SW480 (cell line): ENCODE measurements around the gene MICAL2.

Experiments
- DNase-seq: peaks from one replicate; pipeline ENCODE4 v3.0.0-alpha.2; 2016; ENCODE audit warnings: low spot score

The MICAL2 gene

DNA sequence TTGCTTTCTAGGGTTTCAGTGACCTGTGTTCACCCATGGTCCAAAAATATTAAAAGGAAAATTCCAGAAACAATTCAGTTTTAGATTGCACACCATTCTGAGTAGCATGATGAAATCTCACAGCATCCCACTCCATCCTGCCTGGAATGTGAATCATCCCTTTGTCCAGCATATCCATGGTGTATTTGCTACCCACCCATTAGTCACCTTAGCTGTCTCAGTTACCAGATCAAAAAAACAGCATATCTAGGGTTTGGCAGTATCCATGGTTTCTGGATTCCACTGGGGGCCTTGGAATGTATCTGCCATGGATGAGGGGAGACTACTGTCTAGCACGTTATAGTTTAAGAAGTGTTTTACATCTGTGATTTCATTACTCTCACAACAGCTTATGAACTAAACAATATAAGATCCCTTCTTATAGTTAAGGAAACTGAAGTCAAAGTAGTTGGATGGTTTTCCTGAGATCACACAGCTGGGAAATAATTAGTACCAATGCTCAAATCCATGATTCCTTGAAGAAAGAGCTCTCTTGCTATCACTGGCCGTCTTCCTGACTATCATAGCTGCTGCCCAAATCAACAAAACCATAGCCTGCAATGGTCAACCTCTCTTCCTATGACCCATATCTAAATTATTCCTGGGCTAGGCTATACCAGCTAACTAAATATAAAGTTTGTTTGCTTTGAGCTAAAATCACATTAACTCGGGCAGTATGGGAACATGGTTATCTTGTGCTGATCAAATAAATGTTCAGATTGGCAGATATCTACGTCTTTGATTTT, 122.6 kb downstream of the MICAL2 start:
- peak; percentile 87 for DNase-seq

DNA sequence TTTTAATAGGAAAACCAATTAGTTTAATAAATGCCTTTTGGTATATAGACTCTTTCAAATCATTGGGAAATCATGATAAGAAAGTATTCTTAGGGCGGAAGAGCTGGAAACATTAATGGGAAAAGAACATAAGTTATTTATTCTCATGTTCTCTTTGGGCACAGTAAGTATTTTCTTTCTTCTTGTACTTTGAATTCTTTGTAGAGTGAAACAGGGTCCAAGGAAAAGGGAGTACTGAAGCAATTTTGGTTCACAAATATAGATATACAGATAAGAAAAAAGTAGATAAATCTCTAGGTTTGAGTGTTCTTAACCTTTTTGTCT, 123.2 kb downstream of the MICAL2 start:
- DNase-seq: no peak

DNA sequence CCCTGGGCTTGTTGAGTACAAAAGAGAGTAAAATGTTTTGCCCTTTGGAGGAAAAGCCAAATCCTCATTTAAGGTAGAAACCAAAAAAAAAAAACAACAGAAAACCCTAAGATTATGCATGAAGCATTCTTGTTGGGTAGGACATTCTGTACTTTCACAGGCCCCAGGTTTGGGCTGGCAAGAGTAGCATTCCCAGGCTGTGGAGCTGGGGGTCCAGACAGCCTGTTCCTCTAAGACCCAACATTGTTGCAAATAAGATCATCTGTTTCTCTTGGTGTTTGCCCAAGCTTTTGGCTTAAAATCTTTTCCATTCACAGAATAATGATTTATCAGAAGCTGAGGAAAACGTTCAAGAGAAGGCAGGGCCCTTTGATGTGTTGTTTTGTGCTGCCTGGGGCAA, 123.8 kb downstream of the MICAL2 start:
- DNase-seq: no peak

DNA sequence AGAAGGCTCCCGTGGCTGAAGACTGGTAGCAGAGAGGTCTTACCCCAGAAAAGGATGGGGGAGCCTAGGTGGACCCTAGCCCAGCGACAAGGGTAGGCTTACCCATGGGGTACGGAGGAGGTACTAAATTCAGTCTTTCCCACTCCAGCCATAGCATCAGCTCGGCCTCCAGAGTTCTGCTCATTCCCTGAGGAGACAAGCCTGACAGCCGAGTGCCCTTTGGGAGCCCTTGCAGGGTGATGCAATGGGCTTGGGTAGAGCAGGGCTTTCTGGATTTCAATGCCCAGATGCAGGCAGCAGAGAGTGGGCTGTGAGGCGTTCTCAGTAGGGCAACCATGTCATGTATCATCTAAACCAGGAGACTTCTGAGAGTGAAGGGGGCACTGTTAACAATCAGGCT, 124.7 kb downstream of the MICAL2 start:
- no peak for DNase-seq

DNA sequence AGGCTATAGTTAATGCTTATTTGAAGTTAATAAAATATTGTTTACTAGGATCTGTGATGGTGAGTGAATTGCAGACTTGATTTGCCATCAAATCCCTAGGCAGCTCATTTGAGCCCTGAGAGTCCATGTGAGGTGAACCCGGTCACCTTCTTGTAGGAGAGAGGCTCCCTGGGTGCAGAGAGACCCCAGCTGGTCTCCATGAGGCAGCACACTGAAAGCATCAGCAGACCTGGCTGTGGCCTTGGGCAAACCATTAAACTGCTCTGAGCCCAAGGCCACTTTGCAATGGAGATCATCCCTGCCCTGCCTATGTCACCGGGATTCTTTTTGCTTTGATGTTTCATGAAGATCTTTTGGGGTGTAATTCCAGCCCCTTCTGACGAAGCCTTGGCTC, 125.2 kb downstream of the MICAL2 start:
- peak; percentile 53 for DNase-seq

DNA sequence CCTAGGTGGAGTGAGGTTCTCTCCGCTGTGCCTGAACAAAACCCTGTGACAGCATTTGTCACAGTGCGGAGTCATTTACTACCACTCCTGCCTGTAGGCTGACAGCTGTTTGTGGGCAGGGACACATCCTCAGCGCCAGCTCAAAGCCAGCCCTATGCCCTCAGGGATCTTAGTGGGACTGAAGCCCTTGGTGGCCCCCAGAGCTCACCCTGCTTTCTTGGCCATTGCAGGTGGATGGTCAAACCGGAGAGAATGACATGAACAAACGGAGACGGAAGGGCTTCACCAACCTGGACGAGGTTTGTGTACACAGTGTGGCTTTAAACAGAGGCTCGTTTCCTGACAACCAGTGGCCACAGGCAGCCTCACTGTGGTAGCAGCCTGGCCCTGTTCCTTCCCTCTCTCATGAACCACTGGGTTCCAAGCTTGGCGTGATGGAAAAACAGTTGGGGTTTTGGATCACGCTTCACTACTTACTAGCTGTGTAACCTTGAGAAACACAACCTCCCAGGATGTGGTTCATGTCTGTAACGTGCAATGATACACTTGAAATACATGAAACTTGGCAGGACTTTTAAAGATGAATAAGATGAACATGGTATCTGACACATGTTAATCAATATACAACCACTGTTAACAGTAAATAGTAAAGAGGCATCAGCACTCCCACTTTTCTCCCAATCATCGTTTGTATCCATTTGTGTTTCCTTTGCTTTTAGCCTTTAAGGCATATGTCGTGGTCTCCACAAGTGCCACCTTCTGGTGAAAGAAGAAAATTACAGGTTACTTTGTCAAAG, 125.8 kb downstream of the MICAL2 start:
- peak; percentile 75 for DNase-seq

DNA sequence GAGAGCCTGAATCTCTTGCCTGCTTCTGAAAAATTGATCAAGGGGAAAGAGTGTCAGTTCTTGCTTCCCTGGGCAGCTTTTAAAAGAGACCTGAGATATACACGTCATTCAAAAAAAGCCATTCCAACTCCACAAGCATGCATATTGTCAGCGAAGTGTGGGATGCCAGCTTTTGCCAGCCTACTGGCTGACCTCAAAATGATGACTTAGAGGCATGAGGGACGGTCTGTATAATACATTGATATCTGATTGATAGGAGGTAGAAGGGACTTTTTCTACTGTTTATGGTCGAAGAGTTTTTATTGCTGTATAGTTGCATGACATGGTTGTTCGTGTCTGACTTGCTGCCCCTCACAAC, 126.3 kb downstream of the MICAL2 start:
- no peak for DNase-seq

DNA sequence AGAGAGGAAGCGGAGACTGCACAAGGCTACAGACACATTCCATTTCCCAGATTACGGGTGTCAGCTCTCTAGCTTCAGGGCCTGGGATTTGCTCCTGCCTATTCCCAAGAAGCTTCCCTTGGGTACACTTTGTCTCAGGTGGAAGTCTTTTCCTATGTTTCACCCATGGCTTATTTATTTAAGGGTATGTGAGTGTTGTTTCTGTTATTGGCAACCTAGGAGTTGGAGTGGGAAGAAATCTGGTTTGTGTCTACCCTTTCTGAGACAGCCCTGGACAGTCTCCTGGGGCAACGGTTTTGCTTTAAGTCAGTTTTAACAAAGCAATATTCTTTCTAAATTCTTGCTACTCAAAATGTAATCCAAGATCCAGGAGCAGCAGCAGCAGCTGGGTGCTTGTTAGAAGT, 127.0 kb downstream of the MICAL2 start:
- no peak for DNase-seq

DNA sequence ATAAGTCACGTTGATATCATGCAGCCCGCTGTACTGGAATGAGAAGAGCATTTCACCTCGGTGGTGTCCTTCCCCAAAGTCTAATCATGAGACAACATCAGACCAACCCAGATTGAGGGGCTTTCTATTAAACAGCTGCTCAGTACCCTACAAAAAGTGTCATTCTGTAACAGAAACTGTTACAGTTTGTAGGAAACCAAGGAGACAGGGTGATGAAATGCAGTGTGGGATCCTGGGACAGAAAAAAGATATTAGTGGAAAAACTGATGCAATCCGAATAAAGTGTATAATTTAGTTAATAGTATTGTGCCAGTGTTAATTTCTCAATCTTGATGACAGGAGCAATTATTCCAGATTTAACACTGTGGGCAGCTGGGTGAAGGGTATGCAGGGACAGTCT, 128.0 kb downstream of the MICAL2 start:
- no peak for DNase-seq

DNA sequence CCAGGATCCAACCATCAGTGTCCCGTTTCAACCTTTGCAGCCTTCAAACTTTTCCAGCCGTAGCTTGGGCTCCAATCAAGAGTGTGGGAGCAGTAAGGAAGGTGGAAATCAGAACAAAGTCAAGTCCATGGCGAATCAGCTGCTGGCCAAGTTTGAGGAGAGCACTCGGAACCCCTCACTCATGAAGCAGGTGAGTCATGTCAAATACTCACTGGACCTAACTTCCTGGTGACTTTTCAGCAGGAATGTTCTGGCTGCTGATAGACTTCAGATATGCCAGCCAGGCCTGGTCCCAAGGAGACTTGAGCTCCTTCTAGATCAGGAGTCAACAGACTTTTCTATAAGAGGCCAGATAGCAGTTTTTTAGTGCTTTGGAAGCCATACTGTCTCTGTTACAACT, 129.0 kb downstream of the MICAL2 start:
- DNase-seq: no peak

DNA sequence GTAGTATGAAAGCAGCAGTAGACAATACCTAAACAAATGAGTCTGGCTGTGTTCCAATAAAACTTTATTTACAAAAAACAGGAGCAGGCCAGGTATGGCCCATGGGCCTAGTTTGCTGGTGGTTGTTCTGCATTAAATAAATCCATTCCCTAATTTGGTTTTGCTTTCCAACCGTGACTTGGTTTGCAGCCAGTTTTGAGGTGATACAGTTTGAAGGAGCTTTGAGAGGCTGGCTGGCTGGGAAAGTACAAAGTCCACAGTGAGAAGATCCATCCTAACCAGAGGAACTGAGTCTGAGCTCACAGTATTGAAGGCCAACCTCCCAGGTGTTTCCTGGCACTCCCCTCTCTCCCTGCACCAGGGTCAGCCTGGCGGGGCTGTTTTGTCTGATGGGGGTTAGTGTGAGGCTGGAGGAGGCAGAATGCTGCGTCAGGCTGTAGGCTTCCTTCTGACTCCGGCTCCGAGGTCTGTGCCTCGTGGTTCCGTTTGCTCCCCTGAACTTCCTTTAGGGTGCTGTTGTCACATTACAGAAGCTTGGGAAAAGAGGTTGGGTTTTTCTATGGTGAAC, 129.5 kb downstream of the MICAL2 start:
- DNase-seq: no peak

DNA sequence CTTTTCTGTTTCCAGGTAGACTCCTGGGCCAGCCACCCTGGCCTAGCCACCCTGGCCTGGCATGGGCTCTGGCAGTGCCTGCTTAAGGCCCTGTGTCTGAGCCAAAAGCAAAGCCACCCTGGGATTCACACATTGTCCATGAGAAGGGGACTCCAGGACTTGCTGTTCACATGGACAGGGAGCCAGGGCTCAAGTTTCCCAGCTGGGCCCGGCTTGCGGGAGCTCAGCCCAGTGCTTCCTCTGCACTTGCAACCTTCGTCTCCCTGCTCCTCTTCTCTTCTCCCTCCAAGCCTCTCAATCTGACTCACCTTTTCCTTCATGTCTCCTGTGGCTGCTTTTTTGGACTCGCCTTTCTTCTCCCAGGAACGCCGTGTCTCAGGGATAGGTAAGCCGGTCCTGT, 130.3 kb downstream of the MICAL2 start:
- no peak for DNase-seq

DNA sequence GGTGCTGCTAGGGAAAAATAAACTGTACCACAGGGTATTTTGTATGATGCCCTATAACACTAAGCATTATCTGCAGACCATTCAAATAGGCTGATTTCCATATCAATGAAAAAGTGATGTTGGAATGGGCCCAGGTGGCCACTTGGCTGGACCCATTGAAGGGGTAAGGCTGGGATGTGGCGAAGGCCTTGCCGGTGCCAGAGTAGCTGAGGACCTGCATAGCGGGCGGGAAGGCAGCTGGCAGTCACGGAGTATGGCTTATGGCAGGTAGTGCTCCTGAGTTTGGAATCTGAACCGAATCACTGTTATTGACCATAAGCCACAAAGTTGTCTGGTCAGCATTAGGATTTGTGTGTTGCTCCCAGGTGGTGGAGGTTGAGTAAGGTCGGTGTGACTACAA, 131.0 kb downstream of the MICAL2 start:
- DNase-seq: no peak

DNA sequence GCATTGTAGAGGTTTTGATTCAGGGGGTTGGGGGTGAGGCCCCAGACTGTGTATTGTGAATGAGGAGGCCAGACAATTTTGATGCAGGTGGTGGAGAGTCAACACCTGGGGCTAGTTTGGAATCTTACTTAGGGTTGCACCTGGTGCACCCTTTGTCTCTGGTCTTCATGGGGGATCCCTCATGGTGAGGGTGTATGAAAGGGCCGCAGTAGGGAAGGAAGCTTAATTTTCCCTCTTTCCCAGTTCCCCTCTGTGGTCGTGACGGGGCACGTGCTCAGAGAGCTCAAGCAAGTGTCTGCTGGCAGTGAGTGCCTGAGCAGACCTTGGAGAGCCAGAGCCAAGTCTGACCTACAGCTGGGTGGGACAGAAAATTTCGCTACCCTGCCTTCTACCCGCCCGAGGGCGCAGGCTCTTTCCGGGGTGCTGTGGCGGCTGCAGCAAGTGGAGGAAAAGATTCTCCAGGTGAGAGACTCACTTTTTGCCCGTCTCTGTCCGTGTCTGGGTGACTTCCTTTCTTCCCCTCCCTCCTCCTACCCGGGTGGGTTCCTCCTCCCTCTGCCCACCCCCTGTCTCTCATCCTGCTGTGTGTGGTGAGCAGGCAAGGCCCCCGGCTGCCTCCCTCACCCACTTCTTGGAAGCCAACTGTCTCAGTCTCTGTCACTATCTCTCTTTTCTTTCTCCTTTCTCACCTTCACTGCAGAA, 131.7 kb downstream of the MICAL2 start:
- DNase-seq: no peak

DNA sequence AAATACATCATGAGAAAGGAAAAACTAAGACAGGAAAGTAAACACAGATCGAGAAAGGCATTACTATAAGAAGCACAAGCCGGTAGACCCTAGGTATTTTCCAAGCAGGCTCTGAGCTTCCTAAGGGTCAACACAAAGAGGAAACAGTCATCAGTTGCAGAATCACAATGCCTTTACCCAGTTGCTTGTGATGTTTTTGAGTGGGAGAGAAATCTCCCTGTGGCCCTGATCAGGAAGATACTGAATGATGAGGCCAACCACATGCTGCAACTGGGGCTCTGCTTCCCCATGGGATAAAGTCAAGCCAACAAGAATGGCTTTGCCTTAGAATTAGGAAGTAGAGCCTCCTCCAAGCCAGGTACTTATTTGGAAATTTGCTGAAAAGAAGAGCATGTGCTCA, 132.6 kb downstream of the MICAL2 start:
- no peak for DNase-seq

DNA sequence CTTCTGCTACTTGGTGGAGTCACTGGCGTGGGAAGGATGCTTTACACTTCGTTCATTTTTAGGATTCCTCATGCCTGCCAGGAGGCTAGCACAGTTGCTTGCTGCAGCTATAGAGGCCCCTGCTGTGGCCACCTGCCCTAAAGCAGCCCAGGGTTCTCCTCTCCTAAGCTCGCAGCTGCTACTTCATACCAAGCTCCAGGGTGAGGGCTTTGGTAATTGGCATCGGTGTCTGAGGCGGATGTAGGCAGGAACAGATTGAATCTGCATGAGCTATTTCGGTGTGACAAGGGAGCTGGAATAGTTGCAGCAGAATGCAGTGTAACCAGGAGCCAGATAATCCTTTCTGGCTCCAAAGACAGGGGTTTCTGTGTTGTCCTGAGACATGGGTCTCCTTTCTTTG, 133.1 kb downstream of the MICAL2 start:
- no peak for DNase-seq

DNA sequence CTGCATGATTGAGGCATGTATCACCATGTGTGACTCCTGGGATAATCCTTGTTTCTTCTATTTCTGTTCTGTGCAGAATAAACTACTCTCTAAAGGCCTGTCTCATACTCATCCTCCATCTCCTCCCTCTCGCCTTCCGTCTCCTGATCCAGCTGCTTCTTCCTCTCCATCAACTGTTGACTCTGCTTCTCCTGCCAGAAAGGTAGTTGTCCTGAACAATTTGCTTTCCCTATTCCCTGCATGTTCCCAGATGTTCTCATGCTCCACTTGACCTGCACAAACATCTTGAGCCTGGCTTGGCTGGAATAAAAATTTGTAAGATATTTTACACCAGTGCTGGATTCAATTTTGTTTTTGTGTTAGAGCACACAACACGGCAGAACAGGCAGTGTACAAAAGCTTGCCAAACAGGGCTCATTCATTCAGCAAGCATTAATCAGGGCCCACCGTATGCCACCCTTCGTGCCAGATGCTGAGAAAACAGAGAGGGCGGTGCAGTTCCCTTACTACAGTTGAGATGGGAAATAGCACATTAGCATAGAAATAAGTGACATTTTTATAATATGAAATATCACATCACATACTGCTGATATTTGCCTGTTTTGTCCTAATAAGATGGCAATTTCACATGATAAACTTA, 133.6 kb downstream of the MICAL2 start:
- no peak for DNase-seq

DNA sequence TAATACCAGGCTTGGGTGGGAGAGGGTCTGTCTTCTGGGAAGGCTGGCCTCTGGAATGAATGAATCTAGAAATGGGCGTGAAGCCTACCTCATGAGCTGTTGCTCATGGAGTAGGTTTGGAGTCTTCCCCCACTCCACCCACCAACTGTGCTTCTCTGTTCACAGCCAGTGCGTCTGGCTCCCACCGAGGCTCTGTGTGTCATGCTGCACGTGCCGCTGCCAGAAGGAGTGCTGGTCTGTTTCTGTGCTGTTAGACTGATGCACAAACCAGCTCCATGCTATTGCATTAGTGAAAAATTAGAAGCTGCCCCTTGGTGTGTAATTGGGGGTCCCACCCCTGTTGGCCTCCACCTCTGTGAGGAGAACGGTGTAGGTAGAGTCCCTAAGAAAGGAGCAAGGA, 134.7 kb downstream of the MICAL2 start:
- no peak for DNase-seq

DNA sequence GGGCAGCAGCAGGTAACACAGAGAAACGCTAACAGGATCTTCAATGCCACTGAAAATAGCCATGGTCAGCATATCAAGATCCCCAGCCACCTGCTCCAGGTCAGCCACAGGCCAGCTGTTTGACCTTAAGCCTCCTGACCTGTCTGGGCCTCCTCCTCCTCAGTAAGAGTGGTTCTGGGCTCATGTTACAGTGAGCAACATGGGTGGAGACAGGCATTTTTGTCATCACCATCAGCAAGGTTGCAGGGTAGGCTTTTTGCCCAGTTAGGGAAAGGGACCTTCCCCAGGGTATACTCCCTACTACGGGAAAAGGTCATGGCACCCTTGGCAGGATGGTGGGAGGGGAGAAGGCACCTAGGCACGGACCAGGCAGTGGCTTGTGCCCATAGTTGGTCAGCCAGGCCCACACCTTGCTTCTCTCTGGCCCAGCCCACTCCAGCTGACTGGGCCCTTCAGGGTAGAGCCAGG, 135.2 kb downstream of the MICAL2 start:
- DNase-seq: no peak

DNA sequence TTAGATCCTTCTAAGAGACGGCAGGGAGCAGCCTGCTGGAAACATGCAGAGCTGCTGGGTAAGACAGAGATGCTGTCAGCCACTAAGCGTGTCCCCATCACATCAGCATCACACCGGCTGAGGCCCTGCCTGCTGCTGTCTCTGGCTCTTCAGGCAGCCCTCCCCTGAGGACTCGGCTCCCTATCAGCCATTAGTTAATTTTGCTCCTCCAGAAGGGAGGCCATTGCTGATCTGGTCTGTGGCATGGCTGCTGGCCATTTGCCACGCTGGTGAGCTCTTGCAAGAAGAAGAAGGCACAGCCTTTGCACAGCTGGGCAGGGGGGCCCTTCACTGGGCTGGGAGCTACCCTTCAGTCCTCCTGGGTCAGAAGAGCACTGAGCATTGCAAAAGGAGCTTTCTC, 135.8 kb downstream of the MICAL2 start:
- no peak for DNase-seq

DNA sequence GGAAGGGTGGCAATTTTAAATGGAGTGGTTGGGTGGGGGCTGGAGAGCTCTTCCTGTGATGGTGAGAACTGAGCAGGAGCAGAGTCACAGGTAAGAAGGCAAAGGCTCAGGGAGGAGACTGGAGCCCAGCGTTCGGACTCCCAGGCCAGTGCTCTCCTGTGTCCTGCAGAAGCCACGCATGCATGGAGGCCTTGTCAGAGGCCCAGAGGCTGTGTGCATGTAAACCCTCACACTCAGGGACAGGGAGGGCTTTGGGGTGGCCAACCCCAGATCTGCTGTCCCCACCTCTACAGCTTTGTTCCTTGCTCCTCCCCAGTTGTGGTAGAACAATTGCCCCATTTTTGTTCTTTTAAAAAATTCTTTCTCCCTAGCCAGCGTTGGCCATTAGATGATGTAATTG, 136.6 kb downstream of the MICAL2 start:
- DNase-seq: no peak

DNA sequence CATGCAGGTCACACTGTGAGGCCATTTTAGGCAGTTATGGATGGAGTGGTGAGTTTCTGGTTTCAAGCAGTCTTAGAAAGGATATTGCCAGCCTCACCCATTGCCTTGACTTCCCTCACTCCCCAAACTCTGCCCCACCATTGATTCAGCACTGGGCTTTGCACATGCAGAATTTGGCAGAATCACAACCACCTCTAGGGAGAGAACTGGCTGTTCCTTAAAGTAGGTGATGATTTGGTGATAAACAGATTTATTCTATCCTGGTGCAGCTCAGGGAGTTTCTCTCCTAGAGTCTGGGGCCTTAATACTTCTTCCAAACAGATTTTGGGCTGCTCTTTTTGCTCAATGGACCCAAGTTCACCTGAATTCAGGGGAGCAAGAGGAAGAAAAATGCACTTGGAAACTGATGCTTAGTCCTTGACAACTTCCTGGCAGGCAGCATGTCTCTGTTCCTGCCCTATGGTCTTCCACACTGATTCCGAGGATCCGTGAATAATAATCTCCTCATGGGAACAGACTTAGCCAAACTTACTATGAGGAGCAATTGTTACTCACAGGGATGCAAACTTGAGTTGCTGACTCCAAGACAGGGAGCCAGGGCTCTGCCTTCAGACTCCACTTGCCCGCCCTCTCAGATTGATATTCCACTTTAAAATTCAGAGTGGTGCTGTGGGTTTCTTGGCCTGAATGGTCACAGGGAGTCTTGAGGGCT, 137.3 kb downstream of the MICAL2 start:
- no peak for DNase-seq
